ENCODE measurements around the gene KAT7.

Gene KAT7

GRCh38 chr17:49753959-49754391, 34.5 kb upstream of the KAT7 start:
- H3K36me3 ChIP-seq (ENCODE audit: insufficient read depth, low read length) = peaks cover 21% of the 10 kb centered on the region
- peaks cover 32% of the 10 kb centered on the region for H3K4me1 ChIP-seq (ENCODE audit: insufficient read depth, low read length)
- TF ChIP-seq CTCF (IDR thresholded peaks at IDR 0.05; ENCODE audit: borderline replicate concordance, extremely low read depth, low read length, poor library complexity, severe bottlenecking) = no peak
- TF ChIP-seq EZH2 (IDR thresholded peaks at IDR 0.05; ENCODE audit: borderline replicate concordance, low read depth, low read length, severe bottlenecking) = no peak
- H3K9ac ChIP-seq (ENCODE audit: low read depth, low read length) = no peak overlapping the region
- H3K27me3 ChIP-seq (ENCODE audit: insufficient read depth, low read length, poor library complexity) = no peaks in the 10 kb centered on the region
- ATAC-seq (ENCODE audit: insufficient read depth, low read depth) (peak; percentile 34; the same call in 2 of the 3 replicates), DNase-seq (peak; percentile 37)
- no peak overlapping the region for H3K27ac ChIP-seq (ENCODE audit: low read length)
- peaks cover 15% of the 10 kb centered on the region for H4K20me1 ChIP-seq (ENCODE audit: insufficient read depth, low read length)
- H3K9me3 ChIP-seq (ENCODE audit: insufficient read depth, low read length, severe bottlenecking) = no peaks in the 10 kb centered on the region
- H3K79me2 ChIP-seq (ENCODE audit: insufficient read depth, low read length) = peaks cover 81% of the 10 kb centered on the region
- no peak overlapping the region for H3K4me3 ChIP-seq (ENCODE audit: low read depth in 1 of 2, low read length in 2 of 2)
- no peak overlapping the region for H2AFZ ChIP-seq (ENCODE audit: low read depth, low read length)
- H3K4me2 ChIP-seq (ENCODE audit: insufficient read depth, low read length) = no peak overlapping the region

GRCh38 chr17:49755663-49756283, 32.7 kb upstream of the KAT7 start:
- H3K79me2 ChIP-seq (ENCODE audit: insufficient read depth, low read length) = peaks cover 85% of the 10 kb centered on the region
- H3K36me3 ChIP-seq (ENCODE audit: insufficient read depth, low read length) = peaks cover 26% of the 10 kb centered on the region
- H3K9ac ChIP-seq (ENCODE audit: low read depth, low read length) = no peak overlapping the region
- DNase-seq (no peak), ATAC-seq (ENCODE audit: insufficient read depth, low read depth) (no peak)
- H3K4me3 ChIP-seq (ENCODE audit: low read depth in 1 of 2, low read length in 2 of 2) = no peak overlapping the region
- TF ChIP-seq EZH2 (IDR thresholded peaks at IDR 0.05; ENCODE audit: borderline replicate concordance, low read depth, low read length, severe bottlenecking) (no peak), CTCF (IDR thresholded peaks at IDR 0.05; ENCODE audit: borderline replicate concordance, extremely low read depth, low read length, poor library complexity, severe bottlenecking) (no peak)
- H3K9me3 ChIP-seq (ENCODE audit: insufficient read depth, low read length, severe bottlenecking) = no peaks in the 10 kb centered on the region
- H3K4me2 ChIP-seq (ENCODE audit: insufficient read depth, low read length) = no peak overlapping the region
- no peak overlapping the region for H3K27ac ChIP-seq (ENCODE audit: low read length)
- peaks cover 20% of the 10 kb centered on the region for H3K4me1 ChIP-seq (ENCODE audit: insufficient read depth, low read length)
- H4K20me1 ChIP-seq (ENCODE audit: insufficient read depth, low read length) = peaks cover 17% of the 10 kb centered on the region
- no peaks in the 10 kb centered on the region for H3K27me3 ChIP-seq (ENCODE audit: insufficient read depth, low read length, poor library complexity)
- H2AFZ ChIP-seq (ENCODE audit: low read depth, low read length) = no peak overlapping the region

GRCh38 chr17:49756323-49757150, 31.9 kb upstream of the KAT7 start:
- ATAC-seq (ENCODE audit: insufficient read depth, low read depth) = no peak
- no peak overlapping the region for H3K9ac ChIP-seq (ENCODE audit: low read depth, low read length)
- H3K27me3 ChIP-seq (ENCODE audit: insufficient read depth, low read length, poor library complexity) = no peaks in the 10 kb centered on the region
- no peak for DNase-seq
- H2AFZ ChIP-seq (ENCODE audit: low read depth, low read length) = no peak overlapping the region
- peaks cover 26% of the 10 kb centered on the region for H3K36me3 ChIP-seq (ENCODE audit: insufficient read depth, low read length)
- peaks cover 23% of the 10 kb centered on the region for H3K4me1 ChIP-seq (ENCODE audit: insufficient read depth, low read length)
- no peak overlapping the region for H3K4me3 ChIP-seq (ENCODE audit: low read depth in 1 of 2, low read length in 2 of 2)
- TF ChIP-seq CTCF (IDR thresholded peaks at IDR 0.05; ENCODE audit: borderline replicate concordance, extremely low read depth, low read length, poor library complexity, severe bottlenecking) (no peak), EZH2 (IDR thresholded peaks at IDR 0.05; ENCODE audit: borderline replicate concordance, low read depth, low read length, severe bottlenecking) (no peak)
- H3K4me2 ChIP-seq (ENCODE audit: insufficient read depth, low read length) = no peak overlapping the region
- H4K20me1 ChIP-seq (ENCODE audit: insufficient read depth, low read length) = peaks cover 21% of the 10 kb centered on the region
- no peaks in the 10 kb centered on the region for H3K9me3 ChIP-seq (ENCODE audit: insufficient read depth, low read length, severe bottlenecking)
- peaks cover 87% of the 10 kb centered on the region for H3K79me2 ChIP-seq (ENCODE audit: insufficient read depth, low read length)
- H3K27ac ChIP-seq (ENCODE audit: low read length) = no peak overlapping the region

All from DND-41 (cell line).